Kidney capillary endothelial cell (primary cell): Measurements from ENCODE around the gene CHD3.
"Not testable (repeated sequence)": the region's sequence is repeated elsewhere in the genome, so short reads cannot be mapped to it uniquely, and the experiment has no call there.

Source experiments
- DNase-seq: peaks from one replicate; pipeline ENCODE4 v3.0.0-alpha.2; 2018; ENCODE audit warnings: low spot score

The CHD3 gene

GRCh38 chr17:7931709-7932482 lies 43.3 kb downstream of the CHD3 start, which contains the start of the genes CNTROB and TRAPPC1:
Gene CNTROB (plus strand): TSS chr17:7932206. CDS start chr17:7933080, 874 bp downstream.
Gene TRAPPC1 (minus strand): TSS chr17:7931946. CDS start chr17:7931829, 117 bp downstream.
- DNase-seq, result peak; percentile 99

GRCh38 chr17:7932483-7932891 lies 43.9 kb downstream of the CHD3 start:
- DNase-seq, result no peak

GRCh38 chr17:7932949-7933348 lies 44.4 kb downstream of the CHD3 start:
- peak; percentile 49 for DNase-seq

GRCh38 chr17:7935859-7936258 lies 47.3 kb downstream of the CHD3 start:
- DNase-seq, result no peak

GRCh38 chr17:7940034-7940433 lies 51.4 kb downstream of the CHD3 start:
- no peak for DNase-seq

- DNase-seq, result no peak
Observed at GRCh38 chr17:7940743-7941142, 52.2 kb downstream of the CHD3 start.

GRCh38 chr17:7943291-7943690 lies 54.7 kb downstream of the CHD3 start:
- DNase-seq, result no peak

GRCh38 chr17:7944326-7944725 lies 55.7 kb downstream of the CHD3 start:
- DNase-seq, result no peak

GRCh38 chr17:7945651-7946050 lies 57.1 kb downstream of the CHD3 start:
- no peak for DNase-seq

- DNase-seq, result no peak
Observed at GRCh38 chr17:7946441-7946840, 57.9 kb downstream of the CHD3 start.

GRCh38 chr17:7947651-7948050 lies 59.1 kb downstream of the CHD3 start:
- no peak for DNase-seq

- no peak for DNase-seq
Observed at GRCh38 chr17:7950578-7950977, 62.0 kb downstream of the CHD3 start.

- DNase-seq, result no peak
Observed at GRCh38 chr17:7951143-7951792, 62.7 kb downstream of the CHD3 start.

GRCh38 chr17:7953266-7953665 lies 64.7 kb downstream of the CHD3 start:
- not testable (repeated sequence) for DNase-seq

GRCh38 chr17:7955414-7956227 lies 67.0 kb downstream of the CHD3 start:
- no peak for DNase-seq

GRCh38 chr17:7956228-7956965 lies 67.8 kb downstream of the CHD3 start:
- DNase-seq, result no peak

- DNase-seq, result no peak
Observed at GRCh38 chr17:7959503-7960253, 71.1 kb downstream of the CHD3 start.

GRCh38 chr17:7961421-7961820 lies 72.8 kb downstream of the CHD3 start:
- DNase-seq, result no peak
